ENCODE data around the gene PFAS.

DNA sequence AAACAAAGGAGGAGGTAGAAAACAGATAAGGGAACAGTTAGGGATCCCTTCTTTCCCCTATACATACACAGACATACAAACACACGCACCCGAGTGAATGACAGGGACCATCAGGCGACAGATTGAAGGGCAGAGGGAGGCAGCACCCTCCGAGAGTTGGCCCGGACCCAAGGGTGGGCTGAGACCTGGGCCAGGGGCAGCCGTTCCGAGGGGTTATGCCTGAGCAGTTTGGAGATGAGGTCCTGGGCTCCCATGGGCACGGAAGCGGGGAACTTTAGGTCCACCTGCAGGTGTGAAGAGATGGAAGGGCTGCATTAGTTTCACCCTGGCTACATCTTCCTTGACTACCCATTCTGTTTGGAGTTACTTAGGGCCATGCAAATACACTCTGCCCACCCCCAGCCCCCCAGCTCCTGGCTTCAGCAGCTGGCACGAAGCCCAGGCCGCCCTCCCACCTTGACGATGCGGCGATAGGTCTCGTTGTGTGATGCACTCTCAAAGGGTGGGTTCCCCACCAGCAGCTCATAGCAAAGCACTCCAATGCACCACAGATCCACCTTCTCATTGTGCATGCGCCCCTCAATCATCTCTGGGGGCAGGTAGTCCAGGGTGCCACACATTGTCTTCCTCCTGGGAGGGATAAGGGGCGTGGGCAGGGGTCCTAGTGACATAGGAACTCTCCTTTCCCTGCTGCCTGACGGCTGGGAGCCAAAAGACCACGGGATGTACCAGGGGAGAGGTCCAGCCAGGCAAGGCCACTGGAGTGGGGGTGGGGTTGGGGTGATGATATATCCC is 44.1 kb upstream of the PFAS start:
- TF ChIP-seq, protein P1, sequence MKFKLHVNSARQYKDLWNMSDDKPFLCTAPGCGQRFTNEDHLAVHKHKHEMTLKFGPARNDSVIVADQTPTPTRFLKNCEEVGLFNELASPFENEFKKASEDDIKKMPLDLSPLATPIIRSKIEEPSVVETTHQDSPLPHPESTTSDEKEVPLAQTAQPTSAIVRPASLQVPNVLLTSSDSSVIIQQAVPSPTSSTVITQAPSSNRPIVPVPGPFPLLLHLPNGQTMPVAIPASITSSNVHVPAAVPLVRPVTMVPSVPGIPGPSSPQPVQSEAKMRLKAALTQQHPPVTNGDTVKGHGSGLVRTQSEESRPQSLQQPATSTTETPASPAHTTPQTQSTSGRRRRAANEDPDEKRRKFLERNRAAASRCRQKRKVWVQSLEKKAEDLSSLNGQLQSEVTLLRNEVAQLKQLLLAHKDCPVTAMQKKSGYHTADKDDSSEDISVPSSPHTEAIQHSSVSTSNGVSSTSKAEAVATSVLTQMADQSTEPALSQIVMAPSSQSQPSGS (CRISPR knock-in tag; IDR thresholded peaks at IDR 0.05; ENCODE audit: borderline replicate concordance, low read depth), result no peak
- TF ChIP-seq, protein P2, sequence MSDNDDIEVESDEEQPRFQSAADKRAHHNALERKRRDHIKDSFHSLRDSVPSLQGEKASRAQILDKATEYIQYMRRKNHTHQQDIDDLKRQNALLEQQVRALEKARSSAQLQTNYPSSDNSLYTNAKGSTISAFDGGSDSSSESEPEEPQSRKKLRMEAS (CRISPR knock-in tag; IDR thresholded peaks at IDR 0.05), result no peak
- TF ChIP-seq TEAD4 (CRISPR knock-in tag; IDR thresholded peaks at IDR 0.05) (no peak), ZNF416 (CRISPR knock-in tag; IDR thresholded peaks at IDR 0.05) (no peak), CREB1 (CRISPR knock-in tag; IDR thresholded peaks at IDR 0.05) (no peak), NFYB (CRISPR knock-in tag; conservative IDR thresholded peaks at IDR 0.05; ENCODE audit: low read depth) (no peak)
- TF ChIP-seq, protein P3, sequence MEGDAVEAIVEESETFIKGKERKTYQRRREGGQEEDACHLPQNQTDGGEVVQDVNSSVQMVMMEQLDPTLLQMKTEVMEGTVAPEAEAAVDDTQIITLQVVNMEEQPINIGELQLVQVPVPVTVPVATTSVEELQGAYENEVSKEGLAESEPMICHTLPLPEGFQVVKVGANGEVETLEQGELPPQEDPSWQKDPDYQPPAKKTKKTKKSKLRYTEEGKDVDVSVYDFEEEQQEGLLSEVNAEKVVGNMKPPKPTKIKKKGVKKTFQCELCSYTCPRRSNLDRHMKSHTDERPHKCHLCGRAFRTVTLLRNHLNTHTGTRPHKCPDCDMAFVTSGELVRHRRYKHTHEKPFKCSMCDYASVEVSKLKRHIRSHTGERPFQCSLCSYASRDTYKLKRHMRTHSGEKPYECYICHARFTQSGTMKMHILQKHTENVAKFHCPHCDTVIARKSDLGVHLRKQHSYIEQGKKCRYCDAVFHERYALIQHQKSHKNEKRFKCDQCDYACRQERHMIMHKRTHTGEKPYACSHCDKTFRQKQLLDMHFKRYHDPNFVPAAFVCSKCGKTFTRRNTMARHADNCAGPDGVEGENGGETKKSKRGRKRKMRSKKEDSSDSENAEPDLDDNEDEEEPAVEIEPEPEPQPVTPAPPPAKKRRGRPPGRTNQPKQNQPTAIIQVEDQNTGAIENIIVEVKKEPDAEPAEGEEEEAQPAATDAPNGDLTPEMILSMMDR (IDR thresholded peaks at IDR 0.05), result no peak

All from WTC11 (cell line).